ENCODE measurements around the gene C1GALT1. TPM values are rescaled to one million over a fixed set of nuclear protein-coding genes. Genes with fewer than 3 reads are reported as not detected.
A peak's percentile ranks its signal among the peaks of the same experiment; 100 is the strongest.

C1GALT1 gene
- total RNA-seq, 1 donor from 2014 or later: 63.4 TPM

DNA sequence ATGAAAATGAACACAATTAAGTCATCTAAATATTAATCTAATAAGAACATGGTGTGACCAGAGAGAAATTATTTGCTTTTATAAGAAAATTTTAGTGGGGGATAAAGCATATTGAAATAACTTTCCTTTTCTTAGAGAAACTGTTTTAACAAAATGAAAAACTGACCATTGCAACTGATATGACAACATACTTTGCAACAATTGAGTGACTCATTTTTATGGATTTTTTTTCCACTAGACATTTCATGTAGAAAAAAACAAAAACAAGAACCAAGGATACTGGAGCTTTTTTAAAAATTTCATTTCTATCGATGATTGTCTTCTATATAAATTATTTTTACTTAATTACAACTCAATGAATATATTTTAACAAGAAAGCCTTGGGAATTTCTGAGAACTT lies 90.0 kb downstream of the C1GALT1 start:
- Mint-ChIP-seq H3K9me3 (ENCODE audit: low read depth) (no peaks in the 10 kb centered on the region), H3K27ac (no peak overlapping the region), H3K4me3 (ENCODE audit: low read depth) (no peak overlapping the region), H3K27me3 (no peaks in the 10 kb centered on the region), H3K4me1 (ENCODE audit: low read depth) (peaks cover 1% of the 10 kb centered on the region), H3K36me3 (ENCODE audit: insufficient read depth) (peaks cover 2% of the 10 kb centered on the region)
- DNase-seq (ENCODE audit: low spot score, unreplicated experiment): no peak
- TF ChIP-seq CTCF (IDR thresholded peaks at IDR 0.05; ENCODE audit: unreplicated experiment): no peak

GRCh38 chr7:7274782-7275181 lies 92.4 kb downstream of the C1GALT1 start:
- H3K4me1 Mint-ChIP-seq (ENCODE audit: low read depth): peaks cover 1% of the 10 kb centered on the region
- no peak for DNase-seq (ENCODE audit: low spot score, unreplicated experiment)
- no peaks in the 10 kb centered on the region for H3K9me3 Mint-ChIP-seq (ENCODE audit: low read depth)
- TF ChIP-seq CTCF (IDR thresholded peaks at IDR 0.05; ENCODE audit: unreplicated experiment): no peak
- peaks cover 2% of the 10 kb centered on the region for H3K36me3 Mint-ChIP-seq (ENCODE audit: insufficient read depth)
- no peak overlapping the region for H3K4me3 Mint-ChIP-seq (ENCODE audit: low read depth)
- no peaks in the 10 kb centered on the region for H3K27me3 Mint-ChIP-seq
- H3K27ac Mint-ChIP-seq: no peak overlapping the region

- Mint-ChIP-seq H3K27me3 (no peaks in the 10 kb centered on the region), H3K9me3 (ENCODE audit: low read depth) (peaks cover 10% of the 10 kb centered on the region), H3K4me3 (ENCODE audit: low read depth) (no peak overlapping the region), H3K27ac (no peak overlapping the region), H3K4me1 (ENCODE audit: low read depth) (peaks cover 1% of the 10 kb centered on the region), H3K36me3 (ENCODE audit: insufficient read depth) (peaks cover 8% of the 10 kb centered on the region)
- DNase-seq (ENCODE audit: low spot score, unreplicated experiment): no peak
- no peak for TF ChIP-seq CTCF (IDR thresholded peaks at IDR 0.05; ENCODE audit: unreplicated experiment)
Observed at GRCh38 chr7:7276161-7276560, 93.8 kb downstream of the C1GALT1 start.

GRCh38 chr7:7290429-7291122 lies 108.2 kb downstream of the C1GALT1 start:
- H3K27ac Mint-ChIP-seq: no peak overlapping the region
- H3K27me3 Mint-ChIP-seq: no peaks in the 10 kb centered on the region
- H3K36me3 Mint-ChIP-seq (ENCODE audit: insufficient read depth): peaks cover 8% of the 10 kb centered on the region
- TF ChIP-seq CTCF (IDR thresholded peaks at IDR 0.05; ENCODE audit: unreplicated experiment): no peak
- no peak for DNase-seq (ENCODE audit: low spot score, unreplicated experiment)
- peaks cover 22% of the 10 kb centered on the region for H3K9me3 Mint-ChIP-seq (ENCODE audit: low read depth)
- H3K4me3 Mint-ChIP-seq (ENCODE audit: low read depth): no peak overlapping the region
- H3K4me1 Mint-ChIP-seq (ENCODE audit: low read depth): peaks cover 19% of the 10 kb centered on the region

- Mint-ChIP-seq H3K27ac (peak overlapping the region; percentile 80), H3K36me3 (ENCODE audit: insufficient read depth) (peaks cover 2% of the 10 kb centered on the region), H3K9me3 (ENCODE audit: low read depth) (peaks cover 12% of the 10 kb centered on the region), H3K4me3 (ENCODE audit: low read depth) (no peak overlapping the region), H3K27me3 (no peaks in the 10 kb centered on the region), H3K4me1 (ENCODE audit: low read depth) (peaks cover 19% of the 10 kb centered on the region)
- TF ChIP-seq CTCF (IDR thresholded peaks at IDR 0.05; ENCODE audit: unreplicated experiment): no peak
- DNase-seq (ENCODE audit: low spot score, unreplicated experiment): no peak
Observed at GRCh38 chr7:7292085-7292484, 109.7 kb downstream of the C1GALT1 start.
